B cell (primary cell): ENCODE data around the gene OLFM2. TPM values are rescaled to one million over a fixed set of nuclear protein-coding genes. Genes with fewer than 3 reads are reported as not detected.

ENCODE experiments used
- ATAC-seq: fragments of 200-7000 bp; cut with Tn5 transposase; one replicate; pipeline ENCODE4 v1.10.0; 2021; ENCODE audit warnings: low read depth, mild to moderate bottlenecking, moderate number of reproducible peaks, moderate library complexity
- CTCF ChIA-PET: fragments of 350-600 bp; sonication (Branson Sonifier 250); formaldehyde crosslinking; loops from one replicate; lab custom pipeline; 2021; ENCODE audit warnings: antibody characterized with exemption, inconsistent platforms; lab: Charles Lee
- POLR2A ChIA-PET: fragments of 350-600 bp; sonication (Branson Sonifier 250); formaldehyde crosslinking; loops from one replicate; lab custom pipeline; 2021; ENCODE audit warnings: antibody characterized with exemption; lab: Charles Lee
- DNase-seq: peaks from one replicate; pipeline ENCODE4 v3.0.0; 2013
- H2AFZ ChIP-seq: 2 replicates; pipeline ENCODE4 v1.6.1; 2012; ENCODE audit warnings: mild to moderate bottlenecking, low read depth, low read length; ENCODE audit not compliant: insufficient read depth, poor library complexity, severe bottlenecking
- H3K27ac ChIP-seq, 2 donors: 1 replicate in 1 of 2; 2 replicates in 1 of 2; pipeline ENCODE4 v1.5.1; 2012 to 2013; ENCODE audit warnings: low read length in 2 of 2, mild to moderate bottlenecking in 2 of 2, moderate library complexity in 1 of 2
- H3K27me3 ChIP-seq, 4 experiments: fragments of 200-600 bp in 1 of 4; sonication (generic) in 1 of 4; replicated peaks in 1 of 4; 1 replicate in 2 of 4; 2 replicates in 2 of 4; pipeline versions ENCODE4 v1.6.1 to v1.7.0; 2013 to 2016; ENCODE audit warnings: low read length in 3 of 4, mild to moderate bottlenecking in 2 of 4, mixed read lengths in 1 of 4, moderate library complexity in 1 of 4; ENCODE audit not compliant: insufficient read depth in 4 of 4, control insufficient read depth in 3 of 4; ENCODE audit errors: control extremely low read depth in 1 of 4
- H3K36me3 ChIP-seq, 2 experiments: replicated peaks in 1 of 2; 1 replicate in 1 of 2; 2 replicates in 1 of 2; pipeline versions ENCODE4 v1.6.1 to v1.7.1; 2013; ENCODE audit warnings: low read length in 1 of 2; ENCODE audit not compliant: insufficient read depth in 2 of 2, control insufficient read depth in 1 of 2; ENCODE audit errors: control extremely low read depth in 1 of 2, extremely low read depth in 1 of 2
- H3K4me1 ChIP-seq, 2 donors: fragments of 200-600 bp in 1 of 2; sonication (generic) in 1 of 2; 1 replicate in 1 of 2; 2 replicates in 1 of 2; pipeline versions ENCODE4 v1.5.1 to v1.6.1; 2013 to 2017; ENCODE audit warnings: low read length in 2 of 2; ENCODE audit not compliant: control insufficient read depth in 2 of 2, insufficient read depth in 2 of 2
- H3K4me2 ChIP-seq: replicated peaks from 2 replicates; pipeline ENCODE3; 2012; ENCODE audit warnings: mild to moderate bottlenecking, low read depth, low read length; ENCODE audit not compliant: poor library complexity, severe bottlenecking
- H3K4me3 ChIP-seq, 5 experiments: fragments of 200-600 bp in 1 of 5; sonication (generic) in 1 of 5; 1 replicate in 3 of 5; 2 replicates in 2 of 5; pipeline versions ENCODE4 v1.5.1 to v1.7.0; 2011 to 2016; ENCODE audit warnings: low read length in 4 of 5, mild to moderate bottlenecking in 4 of 5, low read depth in 2 of 5, control low read depth in 1 of 5, moderate library complexity in 1 of 5; ENCODE audit not compliant: insufficient read depth in 1 of 5; ENCODE audit errors: control extremely low read depth in 1 of 5, extremely low read depth in 1 of 5
- H3K79me2 ChIP-seq: fragments of 200-600 bp; sonication (generic); one replicate; pipeline ENCODE4 v1.6.0; 2016; ENCODE audit warnings: low read length; ENCODE audit not compliant: control insufficient read depth, insufficient read depth
- H3K9ac ChIP-seq: fragments of 200-600 bp; sonication (generic); 2 replicates; pipeline ENCODE4 v1.6.1; 2017; ENCODE audit warnings: mild to moderate bottlenecking, low read length, moderate library complexity
- H3K9me3 ChIP-seq, 3 donors: one replicate each; pipeline versions ENCODE4 v1.6.1 to v1.7.1; 2013; ENCODE audit warnings: low read length in 2 of 3; ENCODE audit not compliant: control insufficient read depth in 2 of 3, insufficient read depth in 1 of 3; ENCODE audit errors: control extremely low read depth in 1 of 3
- H4K20me1 ChIP-seq: 2 replicates; pipeline ENCODE4 v1.6.0; 2012; ENCODE audit warnings: mild to moderate bottlenecking, low read length; ENCODE audit not compliant: insufficient read depth, control insufficient read depth, poor library complexity, severe bottlenecking
- H3K27ac Mint-ChIP-seq: one replicate; pipeline ENCODE4 v1.8.0; 2021; ENCODE audit warnings: mixed read lengths
- H3K27me3 Mint-ChIP-seq: one replicate; pipeline ENCODE4 v1.8.0; 2021; ENCODE audit warnings: mixed read lengths
- H3K4me1 Mint-ChIP-seq: one replicate; pipeline ENCODE4 v1.8.0; 2021; ENCODE audit warnings: mixed read lengths
- H3K4me3 Mint-ChIP-seq: one replicate; pipeline ENCODE4 v1.8.0; 2021; ENCODE audit warnings: mixed read lengths
- H3K9me3 Mint-ChIP-seq: one replicate; pipeline ENCODE4 v1.8.0; 2022; ENCODE audit warnings: mixed read lengths; ENCODE audit not compliant: insufficient read depth
- CTCF ChIP-seq: fragments of 200-600 bp; IDR thresholded peaks from one replicate; pipeline ENCODE4 v1.8.0; 2022; ENCODE audit warnings: antibody characterized with exemption, mild to moderate bottlenecking
- EZH2 ChIP-seq: IDR thresholded peaks from 2 replicates; pipeline ENCODE4 v1.6.1; 2012; ENCODE audit warnings: borderline replicate concordance, low read depth, mild to moderate bottlenecking, moderate library complexity, low read length; ENCODE audit not compliant: insufficient read depth, poor library complexity, severe bottlenecking
- WGBS: methylation state at CpG from one replicate; pipeline ENCODE4 v1.1.5; 2013; ENCODE audit warnings: missing lambda C conversion rate; ENCODE audit not compliant: insufficient coverage; 5-methylcytosine and 5-hydroxymethylcytosine counted together
- intact Hi-C: fragments of 100-400 bp; cut with micrococcal nuclease; formaldehyde crosslinking; loops from one replicate; pipeline ENCODE4 v1.10.0; 2022
- polyA plus RNA-seq: library from polyadenylated mRNA; depleted of rRNA; stranded (reverse); fragments of >200 nt; gene quantifications from 2 replicates; pipeline ENCODE4 v1.2.3, GENCODE V29; 2012
- total RNA-seq, 2 donors: library from RNA; stranded (reverse); fragments of 120-200 nt in 1 of 2; gene quantifications; 1 replicate in 1 of 2; 2 replicates in 1 of 2; pipeline versions ENCODE4 v1.2.3 to v1.2.4, GENCODE V29; 2013 to 2022

The OLFM2 gene
- total and polyA plus RNA-seq, 2 donors (not counting 1 experiment from before 2014, with no cell fraction given), result 0.15 TPM; not detected in 1

DNA sequence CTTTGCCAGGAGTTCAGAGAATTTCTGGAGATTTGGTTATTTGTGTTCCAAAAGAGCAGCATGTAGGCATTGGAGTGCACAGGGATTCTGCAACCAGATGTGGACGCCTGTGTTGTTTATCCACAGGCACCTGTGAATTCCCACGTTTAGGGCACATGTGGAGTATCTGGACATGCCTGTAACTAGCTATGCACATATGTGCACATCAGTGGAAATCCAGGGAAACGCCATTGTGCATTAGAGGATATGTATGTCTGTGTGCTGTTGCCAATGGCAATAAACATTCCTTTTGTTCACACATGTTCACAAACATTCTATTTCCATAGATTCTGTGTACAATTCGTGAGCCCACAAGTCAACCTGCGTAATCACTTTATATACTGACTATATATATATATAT is 34.7 kb downstream of the OLFM2 start:
- Histone ChIP-seq H3K27me3 (peaks cover 0 to 22% (median 4%) of the 10 kb centered on the region in 4 experiments), H3K4me2 (no peak overlapping the region), H3K9ac (no peak overlapping the region), H3K9me3 (peaks cover 0 to 5% (median 0%) of the 10 kb centered on the region in 3 donors), H3K36me3 (no peaks in the 10 kb centered on the region), H4K20me1 (no peaks in the 10 kb centered on the region), H3K4me3 (no peak overlapping the region), H3K4me1 (no peaks in the 10 kb centered on the region), H3K79me2 (no peaks in the 10 kb centered on the region), H2AFZ (no peak overlapping the region), H3K27ac (no peak overlapping the region)
- POLR2A ChIA-PET, result no interaction called here
- H3K4me1 Mint-ChIP-seq, result no peaks in the 10 kb centered on the region
- H3K9me3 Mint-ChIP-seq, result peaks cover 3% of the 10 kb centered on the region
- H3K27ac Mint-ChIP-seq, result no peak overlapping the region
- TF ChIP-seq EZH2 (no peak), CTCF (no peak)
- ATAC-seq (no peak), DNase-seq (no peak)
- intact Hi-C loops, result no loop called here
- 58% methylated on average over 2 of the region's 5 CpGs for WGBS
- CTCF ChIA-PET, result no interaction called here
- H3K27me3 Mint-ChIP-seq, result peaks cover 36% of the 10 kb centered on the region
- H3K4me3 Mint-ChIP-seq, result no peak overlapping the region

DNA sequence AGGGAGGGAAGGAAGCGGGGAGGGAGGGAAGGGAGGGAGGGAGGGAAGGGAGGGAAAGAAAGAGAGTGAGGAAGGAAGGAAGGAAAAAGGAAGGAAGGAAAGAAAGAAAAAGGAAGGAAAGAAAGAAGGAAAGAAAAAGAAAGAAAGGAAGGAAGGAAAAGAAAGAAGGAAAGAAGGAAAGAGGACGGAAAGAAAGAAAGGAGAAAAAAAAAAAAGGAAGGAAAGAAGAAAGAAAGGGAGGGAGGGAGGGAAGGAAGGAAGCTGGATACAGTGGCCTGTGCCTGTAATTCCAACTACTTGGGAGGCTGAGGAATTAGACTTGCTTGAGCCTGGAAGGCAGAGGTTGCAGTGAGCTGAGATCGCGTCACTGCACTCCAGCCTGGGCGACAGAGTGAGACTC is 35.3 kb downstream of the OLFM2 start:
- WGBS, result 77% methylated on average over 2 of the region's 5 CpGs
- no peak overlapping the region for H2AFZ ChIP-seq
- H3K9me3 ChIP-seq, result peaks cover 0 to 5% (median 0%) of the 10 kb centered on the region in 3 donors
- CTCF ChIA-PET, result no interaction called here
- no peak for DNase-seq
- no peaks in the 10 kb centered on the region for H3K4me1 ChIP-seq
- no peak overlapping the region for H3K4me3 Mint-ChIP-seq
- H3K4me1 Mint-ChIP-seq, result no peaks in the 10 kb centered on the region
- H3K36me3 ChIP-seq, result no peaks in the 10 kb centered on the region
- no peak overlapping the region for H3K27ac ChIP-seq
- H4K20me1 ChIP-seq, result no peaks in the 10 kb centered on the region
- H3K9me3 Mint-ChIP-seq, result peaks cover 3% of the 10 kb centered on the region
- peaks cover 0 to 25% (median 4%) of the 10 kb centered on the region in 4 experiments for H3K27me3 ChIP-seq
- peaks cover 35% of the 10 kb centered on the region for H3K27me3 Mint-ChIP-seq
- no peak overlapping the region for H3K9ac ChIP-seq
- no peak overlapping the region for H3K27ac Mint-ChIP-seq
- intact Hi-C loops, result no loop called here
- no peaks in the 10 kb centered on the region for H3K79me2 ChIP-seq
- no peak overlapping the region for H3K4me3 ChIP-seq
- ATAC-seq, result no peak
- POLR2A ChIA-PET, result no interaction called here
- TF ChIP-seq EZH2, result no peak
- no peak for TF ChIP-seq CTCF
- no peak overlapping the region for H3K4me2 ChIP-seq
